ENCODE results near the gene FLAD1. TPM values are rescaled to one million over a fixed set of nuclear protein-coding genes. Genes with fewer than 3 reads are reported as not detected.

Gene FLAD1
- total RNA-seq, 1 experiment from 2014 or later: 97.0 TPM

- H3K27ac ChIP-seq (ENCODE audit: insufficient read length, low read depth, low read length): no peak overlapping the region
- WGBS (ENCODE audit: extremely low coverage, insufficient read length, low lambda C conversion rate): no CpG with 5 or more reads among the region's 9 CpGs
- no peak overlapping the region for H3K9ac ChIP-seq (ENCODE audit: extremely low read depth, insufficient read length, low read length)
These were observed 38.6 kb upstream of the FLAD1 start for GRCh38 chr1:154944401-154945159.

More at GRCh38 chr1:154944401-154945159, 38.6 kb upstream of the FLAD1 start:
- no peak overlapping the region for H4K91ac ChIP-seq (ENCODE audit: insufficient read length, low read depth, low read length)
- H2BK5ac ChIP-seq (ENCODE audit: insufficient read length, low read length): no peak overlapping the region
- no peak overlapping the region for H2BK20ac ChIP-seq (ENCODE audit: low read depth, low read length, poor library complexity, severe bottlenecking)
- no peak overlapping the region for H2BK15ac ChIP-seq (ENCODE audit: low read depth, low read length)
- H3K9me3 ChIP-seq (ENCODE audit: control insufficient read depth, low read depth, low read length): no peaks in the 10 kb centered on the region
- Mint-ChIP-seq H3K4me3 (no peak overlapping the region; a peak in 1 of 5 replicates), H3K4me1 (peaks cover 23% of the 10 kb centered on the region in 2 experiments), H3K27me3 (ENCODE audit: low read depth) (no peaks in the 10 kb centered on the region), H3K27ac (peak overlapping the region in 1 of 3 experiments; percentile 4; a peak in 2 of 7 replicates), H3K9me3 (no peaks in the 10 kb centered on the region), H3K36me3 (ENCODE audit: insufficient read depth in 1 of 3, low read depth in 3 of 3) (peaks cover 0 to 10% (median 5%) of the 10 kb centered on the region in 3 experiments; a peak in 5 of 7 replicates)
- no peak for DNase-seq
- no peaks in the 10 kb centered on the region for H3K79me2 ChIP-seq (ENCODE audit: insufficient read depth, low read length)
- no peak overlapping the region for H3K4me2 ChIP-seq (ENCODE audit: insufficient read depth, insufficient read length, low read length)
- no peak overlapping the region for H3K23ac ChIP-seq (ENCODE audit: insufficient read length, low read depth, low read length)
- no peaks in the 10 kb centered on the region for H3K79me1 ChIP-seq (ENCODE audit: insufficient read depth, low read depth, low read length, poor library complexity, severe bottlenecking)
- TF ChIP-seq CTCF (conservative IDR thresholded peaks at IDR 0.05): no peak
- no peak overlapping the region for H3K18ac ChIP-seq (ENCODE audit: insufficient read length, low read depth, low read length)
- no peaks in the 10 kb centered on the region for H3K23me2 ChIP-seq (ENCODE audit: insufficient read length, low read depth, low read length, poor library complexity, severe bottlenecking)
- no peak overlapping the region for H2AK5ac ChIP-seq (ENCODE audit: insufficient read length, low read length)
- H4K20me1 ChIP-seq (ENCODE audit: control insufficient read depth, insufficient read depth, insufficient read length): no peaks in the 10 kb centered on the region
- H3T11ph ChIP-seq (ENCODE audit: low read length): no peak overlapping the region
- no peak overlapping the region for H3K4ac ChIP-seq (ENCODE audit: low read depth, low read length)
- no peak overlapping the region for H3K56ac ChIP-seq (ENCODE audit: insufficient read length, low read depth, low read length)
- no peak overlapping the region for H4K8ac ChIP-seq (replicated peaks; ENCODE audit: insufficient read length, low read depth, low read length)
- H4K5ac ChIP-seq (ENCODE audit: insufficient read length, low read depth, low read length): no peak overlapping the region
- H2BK12ac ChIP-seq (ENCODE audit: insufficient read length, low read depth, low read length): no peak overlapping the region
- peaks cover 3% of the 10 kb centered on the region; the same call in 1 of the 2 replicates for H3K4me1 ChIP-seq (ENCODE audit: insufficient read depth, low read length)
- no peak overlapping the region for H3K14ac ChIP-seq (ENCODE audit: insufficient read depth, low read length)
- H2BK120ac ChIP-seq (ENCODE audit: low read depth, low read length, poor library complexity, severe bottlenecking): no peak overlapping the region
- H3K27me3 ChIP-seq (ENCODE audit: insufficient read depth, low read length): no peaks in the 10 kb centered on the region
- no peak overlapping the region for H2AFZ ChIP-seq (ENCODE audit: low read length)

Data from H9 (cell line).